ENCODE results near the gene EDAR.

The EDAR gene

GRCh38 chr2:108993095-108993937 is 4.3 kb upstream of the EDAR start:
- Histone ChIP-seq H3K27ac (no peak overlapping the region), H3K4me3 (no peak overlapping the region), H3K9ac (ENCODE audit: insufficient read length) (no peak overlapping the region), H3K36me3 (ENCODE audit: insufficient read depth, low read length) (no peaks in the 10 kb centered on the region), H3K9me3 (ENCODE audit: low read depth, low read length) (no peaks in the 10 kb centered on the region)
- no peak for DNase-seq (ENCODE audit: low read depth, low spot score)
- no peak for TF ChIP-seq FOXP2 (optimal IDR thresholded peaks at IDR 0.05; ENCODE audit: control extremely low read depth, extremely low read length, insufficient read depth)
- TF ChIP-seq EZH2 (IDR thresholded peaks at IDR 0.05), result no peak
- TF ChIP-seq POLR2AphosphoS5 (IDR thresholded peaks at IDR 0.05; ENCODE audit: borderline replicate concordance, low read depth, low read length), result no peak

- no peak for TF ChIP-seq FOXP2 (optimal IDR thresholded peaks at IDR 0.05; ENCODE audit: control extremely low read depth, extremely low read length, insufficient read depth)
- no peak for TF ChIP-seq POLR2AphosphoS5 (IDR thresholded peaks at IDR 0.05; ENCODE audit: borderline replicate concordance, low read depth, low read length)
- TF ChIP-seq EZH2 (IDR thresholded peaks at IDR 0.05), result no peak
- no peak overlapping the region for H3K27ac ChIP-seq
Measured at GRCh38 chr2:108988076-108988795, 784 bp downstream of the EDAR start.

DNA sequence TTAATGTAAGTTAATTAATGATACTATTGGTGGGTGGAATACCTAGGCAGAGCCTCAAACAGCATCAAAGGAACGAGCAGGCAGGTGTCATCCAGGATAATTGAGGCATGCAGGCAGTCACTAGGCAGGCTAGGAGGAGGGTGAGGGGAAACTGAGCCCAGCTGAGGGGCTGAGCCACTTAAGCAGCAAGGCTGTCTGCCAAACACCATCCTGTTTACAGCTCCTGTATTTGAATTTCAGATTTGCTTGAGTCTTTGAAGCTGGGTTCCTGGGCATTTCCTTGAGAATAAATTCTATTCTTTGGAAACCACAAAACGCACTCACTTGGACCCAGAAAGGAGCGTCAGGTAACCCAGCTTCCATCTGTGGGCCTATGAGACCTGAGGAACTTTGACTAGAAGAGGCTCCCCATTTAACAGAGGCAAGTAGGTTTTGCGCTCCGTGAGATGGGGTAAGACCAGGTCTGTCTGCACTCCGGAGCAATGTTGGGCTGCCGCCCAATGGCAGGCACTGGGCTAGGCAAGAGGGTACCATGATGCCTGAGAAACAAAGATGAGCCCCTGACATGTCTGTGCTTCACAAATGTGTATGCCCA is 2.0 kb downstream of the EDAR start:
- TF ChIP-seq FOXP2 (optimal IDR thresholded peaks at IDR 0.05; ENCODE audit: control extremely low read depth, extremely low read length, insufficient read depth) (no peak), EZH2 (IDR thresholded peaks at IDR 0.05) (no peak), POLR2AphosphoS5 (IDR thresholded peaks at IDR 0.05; ENCODE audit: borderline replicate concordance, low read depth, low read length) (no peak)
- H3K9me3 ChIP-seq (ENCODE audit: low read depth, low read length), result no peaks in the 10 kb centered on the region
- no peak for DNase-seq (ENCODE audit: low read depth, low spot score)
- no peak overlapping the region for H3K27ac ChIP-seq
- H3K36me3 ChIP-seq (ENCODE audit: insufficient read depth, low read length), result no peaks in the 10 kb centered on the region
- H3K4me3 ChIP-seq, result no peak overlapping the region
- no peak overlapping the region for H3K9ac ChIP-seq (ENCODE audit: insufficient read length)

More at GRCh38 chr2:108988076-108988795, 784 bp downstream of the EDAR start:
- Histone ChIP-seq H3K9ac (ENCODE audit: insufficient read length) (no peak overlapping the region), H3K9me3 (ENCODE audit: low read depth, low read length) (no peaks in the 10 kb centered on the region), H3K4me3 (no peak overlapping the region), H3K36me3 (ENCODE audit: insufficient read depth, low read length) (no peaks in the 10 kb centered on the region)
- no peak for DNase-seq (ENCODE audit: low read depth, low spot score)

GRCh38 chr2:108983610-108984009 is 5.4 kb downstream of the EDAR start:
- Histone ChIP-seq H3K9ac (ENCODE audit: insufficient read length) (no peak overlapping the region), H3K36me3 (ENCODE audit: insufficient read depth, low read length) (no peaks in the 10 kb centered on the region), H3K9me3 (ENCODE audit: low read depth, low read length) (no peaks in the 10 kb centered on the region), H3K27ac (no peak overlapping the region), H3K4me3 (no peak overlapping the region)
- no peak for TF ChIP-seq EZH2 (IDR thresholded peaks at IDR 0.05)
- no peak for TF ChIP-seq FOXP2 (optimal IDR thresholded peaks at IDR 0.05; ENCODE audit: control extremely low read depth, extremely low read length, insufficient read depth)
- no peak for TF ChIP-seq POLR2AphosphoS5 (IDR thresholded peaks at IDR 0.05; ENCODE audit: borderline replicate concordance, low read depth, low read length)
- no peak for DNase-seq (ENCODE audit: low read depth, low spot score)

DNA sequence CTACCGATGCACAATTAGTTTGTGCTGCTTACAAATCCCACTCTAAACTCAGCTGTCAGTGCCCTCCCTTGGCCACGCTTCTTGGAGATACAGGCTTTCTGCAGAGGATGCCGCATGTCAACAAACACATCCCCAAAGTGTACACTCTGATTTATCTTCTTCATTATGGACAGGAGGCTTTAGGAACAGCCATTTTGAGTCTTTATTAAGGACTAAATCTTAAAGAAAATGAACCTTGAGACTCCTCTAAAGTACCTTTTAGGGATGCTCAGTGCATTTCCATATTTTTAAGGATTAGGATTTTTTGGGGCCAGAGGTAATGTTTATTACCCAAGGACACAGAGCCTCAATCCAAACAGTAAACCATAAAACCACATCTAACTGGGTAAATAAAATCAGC is 6.0 kb downstream of the EDAR start:
- DNase-seq (ENCODE audit: low read depth, low spot score), result no peak

DNA sequence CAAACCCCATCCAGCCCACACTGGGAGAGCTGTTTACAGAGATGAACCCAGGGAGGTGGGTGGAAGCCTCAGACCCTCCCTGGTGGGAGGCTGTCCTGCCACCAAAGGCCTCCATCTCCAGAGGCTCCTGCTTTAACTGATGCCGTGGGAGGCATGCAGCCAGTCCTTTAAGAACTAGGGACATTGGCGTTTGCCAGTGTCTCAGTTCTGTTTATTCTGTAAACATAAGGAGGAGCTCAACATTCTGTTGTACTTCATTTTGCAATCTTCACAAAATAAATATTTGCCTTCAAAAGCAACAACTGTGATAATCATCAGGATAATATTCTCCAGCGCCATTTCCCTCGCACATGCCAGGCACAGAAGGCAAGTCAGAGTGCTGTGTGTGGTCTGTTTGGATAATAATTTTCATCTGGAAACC is 6.8 kb downstream of the EDAR start:
- H3K4me3 ChIP-seq, result no peak overlapping the region
- no peaks in the 10 kb centered on the region for H3K36me3 ChIP-seq (ENCODE audit: insufficient read depth, low read length)
- DNase-seq (ENCODE audit: low read depth, low spot score), result no peak
- no peak overlapping the region for H3K9ac ChIP-seq (ENCODE audit: insufficient read length)
- H3K27ac ChIP-seq, result no peak overlapping the region
- no peaks in the 10 kb centered on the region for H3K9me3 ChIP-seq (ENCODE audit: low read depth, low read length)
- TF ChIP-seq POLR2AphosphoS5 (IDR thresholded peaks at IDR 0.05; ENCODE audit: borderline replicate concordance, low read depth, low read length) (no peak), FOXP2 (optimal IDR thresholded peaks at IDR 0.05; ENCODE audit: control extremely low read depth, extremely low read length, insufficient read depth) (no peak), EZH2 (IDR thresholded peaks at IDR 0.05) (no peak)

More for the DNA sequence above, 6.0 kb downstream of the EDAR start:
- no peak overlapping the region for H3K4me3 ChIP-seq
- H3K9me3 ChIP-seq (ENCODE audit: low read depth, low read length), result no peaks in the 10 kb centered on the region
- TF ChIP-seq FOXP2 (optimal IDR thresholded peaks at IDR 0.05; ENCODE audit: control extremely low read depth, extremely low read length, insufficient read depth) (no peak), EZH2 (IDR thresholded peaks at IDR 0.05) (no peak), POLR2AphosphoS5 (IDR thresholded peaks at IDR 0.05; ENCODE audit: borderline replicate concordance, low read depth, low read length) (no peak)
- no peak overlapping the region for H3K27ac ChIP-seq
- H3K9ac ChIP-seq (ENCODE audit: insufficient read length), result no peak overlapping the region
- no peaks in the 10 kb centered on the region for H3K36me3 ChIP-seq (ENCODE audit: insufficient read depth, low read length)

DNA sequence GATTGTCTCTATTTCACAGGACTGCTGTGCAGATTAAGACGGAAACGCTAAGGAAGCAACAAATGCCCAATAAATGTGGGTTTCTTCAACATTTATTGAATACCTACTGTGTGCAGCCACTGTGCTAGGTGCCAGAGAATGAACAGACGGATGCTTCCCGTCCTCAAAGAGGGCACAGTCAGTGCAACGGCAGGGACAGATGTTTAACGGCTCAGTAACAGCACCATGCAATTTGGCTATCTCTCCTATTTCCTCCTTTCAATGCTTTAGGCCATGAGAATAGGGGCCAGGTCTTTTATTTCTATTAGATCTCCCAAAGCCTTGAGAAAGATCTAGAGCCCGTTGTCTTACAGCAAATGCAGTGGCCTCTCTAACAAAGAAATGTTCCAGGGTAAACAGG is 7.2 kb downstream of the EDAR start:
- no peaks in the 10 kb centered on the region for H3K36me3 ChIP-seq (ENCODE audit: insufficient read depth, low read length)
- no peak overlapping the region for H3K9ac ChIP-seq (ENCODE audit: insufficient read length)
- no peak overlapping the region for H3K27ac ChIP-seq
- DNase-seq (ENCODE audit: low read depth, low spot score), result no peak
- H3K9me3 ChIP-seq (ENCODE audit: low read depth, low read length), result no peaks in the 10 kb centered on the region
- H3K4me3 ChIP-seq, result no peak overlapping the region
- TF ChIP-seq EZH2 (IDR thresholded peaks at IDR 0.05) (no peak), POLR2AphosphoS5 (IDR thresholded peaks at IDR 0.05; ENCODE audit: borderline replicate concordance, low read depth, low read length) (no peak), FOXP2 (optimal IDR thresholded peaks at IDR 0.05; ENCODE audit: control extremely low read depth, extremely low read length, insufficient read depth) (no peak)

DNA sequence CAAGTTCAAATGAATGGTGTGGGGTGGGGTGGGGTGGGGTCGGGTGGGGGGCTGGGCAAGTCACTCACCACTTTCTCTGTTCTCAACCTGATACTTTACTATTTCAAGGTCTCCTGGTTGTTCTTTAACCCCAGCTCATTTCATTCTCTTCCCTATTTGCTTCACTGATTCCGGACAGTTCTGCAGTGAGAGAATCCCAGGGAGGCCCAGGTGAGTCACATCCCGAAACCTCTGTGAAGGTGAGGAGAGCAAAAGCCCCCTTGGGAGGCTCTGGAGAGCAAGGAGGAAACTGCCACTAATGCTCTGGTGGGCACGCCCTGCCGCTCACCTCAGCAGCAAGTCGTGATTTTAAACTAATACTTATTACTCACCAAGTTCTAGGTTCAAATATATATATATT is 8.9 kb downstream of the EDAR start:
- no peak for DNase-seq (ENCODE audit: low read depth, low spot score)
- no peaks in the 10 kb centered on the region for H3K36me3 ChIP-seq (ENCODE audit: insufficient read depth, low read length)
- no peaks in the 10 kb centered on the region for H3K9me3 ChIP-seq (ENCODE audit: low read depth, low read length)
- H3K27ac ChIP-seq, result no peak overlapping the region
- no peak overlapping the region for H3K9ac ChIP-seq (ENCODE audit: insufficient read length)
- TF ChIP-seq EZH2 (IDR thresholded peaks at IDR 0.05) (no peak), FOXP2 (optimal IDR thresholded peaks at IDR 0.05; ENCODE audit: control extremely low read depth, extremely low read length, insufficient read depth) (no peak), POLR2AphosphoS5 (IDR thresholded peaks at IDR 0.05; ENCODE audit: borderline replicate concordance, low read depth, low read length) (no peak)
- H3K4me3 ChIP-seq, result no peak overlapping the region

Data from SK-N-MC (cell line).